PC-9 (cell line): ENCODE data around the gene IFNAR1. TPM values are rescaled to one million over a fixed set of nuclear protein-coding genes. Genes with fewer than 3 reads are reported as not detected.

Source experiments
- Bru-seq: library from RNA; stranded (reverse); fragments of 400-500 nt; gene quantifications from one replicate; lab custom pipeline; 2021; lab: Mats Ljungman, UMichigan
- BruChase-seq, 2 experiments: library from RNA; stranded (reverse); fragments of 400-500 nt; gene quantifications; one replicate each; lab custom pipeline; 2021; lab: Mats Ljungman, UMichigan
- BruUV-seq: library from RNA; stranded (reverse); fragments of 400-500 nt; replicated peaks from 2 replicates; lab custom pipeline; 2021; lab: Mats Ljungman, UMichigan
- CTCF ChIA-PET: fragments of 300-600 bp; sonication (Branson Sonifier 250); formaldehyde crosslinking; loops from one replicate; lab custom pipeline; 2022; ENCODE audit warnings: antibody characterized with exemption; lab: Charles Lee
- POLR2A ChIA-PET: fragments of 300-600 bp; sonication (Branson Sonifier 250); formaldehyde crosslinking; loops from one replicate; lab custom pipeline; 2022; ENCODE audit warnings: antibody characterized with exemption; ENCODE audit not compliant: unreplicated experiment; lab: Charles Lee
- DNase-seq, 2 experiments: peaks; one replicate each; pipeline versions ENCODE4 v3.0.0 to v3.0.0-alpha.2; 2015 to 2022; ENCODE audit warnings: mixed read lengths in 1 of 2
- H2AFZ ChIP-seq: fragments of 200-600 bp; sonication (generic); 2 replicates; pipeline ENCODE4 v1.8.1; 2017; ENCODE audit warnings: antibody characterized with exemption
- H3F3A ChIP-seq: fragments of 200-600 bp; sonication (generic); 2 replicates; pipeline ENCODE4 v1.8.1; 2017; ENCODE audit warnings: antibody characterized with exemption, mild to moderate bottlenecking, low read depth; ENCODE audit not compliant: insufficient read depth
- H3K27ac ChIP-seq: fragments of 200-600 bp; sonication (generic); 2 replicates; pipeline ENCODE4 v1.6.1; 2016; ENCODE audit warnings: mixed run types
- H3K27me3 ChIP-seq: fragments of 200-600 bp; sonication (generic); 2 replicates; pipeline ENCODE4 v1.6.1; 2016; ENCODE audit warnings: low read depth, mixed run types; ENCODE audit not compliant: insufficient read depth
- H3K36me3 ChIP-seq: fragments of 200-600 bp; sonication (generic); 2 replicates; pipeline ENCODE4 v1.6.1; 2016; ENCODE audit warnings: low read depth, mixed run types
- H3K4me1 ChIP-seq: fragments of 200-600 bp; sonication (generic); replicated peaks from 2 replicates; pipeline ENCODE4 v1.6.1; 2016; ENCODE audit warnings: mixed run types; ENCODE audit not compliant: insufficient read depth
- H3K4me2 ChIP-seq: fragments of 200-600 bp; sonication (generic); 2 replicates; pipeline ENCODE4 v1.6.1; 2017; ENCODE audit warnings: mixed run types
- H3K4me3 ChIP-seq: fragments of 200-600 bp; sonication (generic); 2 replicates; pipeline ENCODE4 v1.6.1; 2016; ENCODE audit warnings: mixed run types
- H3K79me2 ChIP-seq: fragments of 200-600 bp; sonication (generic); 2 replicates; pipeline ENCODE4 v1.6.1; 2017; ENCODE audit warnings: low read depth, mixed run types
- H3K9me2 ChIP-seq: fragments of 200-600 bp; sonication (generic); 2 replicates; pipeline ENCODE4 v1.8.1; 2017; ENCODE audit warnings: mild to moderate bottlenecking; ENCODE audit not compliant: insufficient read depth
- H3K9me3 ChIP-seq: fragments of 200-600 bp; sonication (generic); 2 replicates; pipeline ENCODE4 v1.8.1; 2016; ENCODE audit warnings: low read depth; ENCODE audit not compliant: insufficient read depth
- H4K20me1 ChIP-seq: fragments of 200-600 bp; sonication (generic); 2 replicates; pipeline ENCODE4 v1.8.1; 2017; ENCODE audit not compliant: insufficient read depth
- CTCF ChIP-seq: fragments of 200-600 bp; sonication (generic); conservative IDR thresholded peaks from 2 replicates; pipeline ENCODE4 v1.6.1; 2017; ENCODE audit warnings: mixed run types, antibody characterized with exemption, mild to moderate bottlenecking, moderate library complexity
- EZH2 ChIP-seq: fragments of 200-600 bp; sonication (generic); IDR thresholded peaks from 2 replicates; pipeline ENCODE4 v1.8.0; 2017; ENCODE audit warnings: antibody characterized with exemption, low read depth
- intact Hi-C: fragments of 100-400 bp; cut with micrococcal nuclease; formaldehyde crosslinking; loops from one replicate; pipeline ENCODE4 v1.10.0; 2022; ENCODE audit not compliant: unreplicated experiment
- long read RNA-seq: library from polyadenylated mRNA; stranded (forward); transcript quantifications from one replicate; pipeline ENCODE4 v2.0.0, GENCODE V29; 2022
- total RNA-seq: library from RNA; stranded (reverse); gene quantifications from 2 replicates; pipeline ENCODE4 v1.2.3, GENCODE V29; 2021

IFNAR1 gene
- total RNA-seq (24.2 and 25.5 TPM in 2 replicates), Bru-seq, nascent RNA (percentile 67 among the genes with signal in this experiment), BruChase-seq, experiment 1, labeled RNA remaining after a 2-hour chase (percentile 69 among the genes with signal in this experiment), BruChase-seq, experiment 2, labeled RNA remaining after a 6-hour chase (percentile 83 among the genes with signal in this experiment)
- long read RNA-seq, full-length matches to known transcripts: 45 of 60 reads
- long read RNA-seq, partial matches to known transcripts: 3 of 60 reads
- long read RNA-seq, other reads (novel, unspliced or antisense): 12 of 60 reads

DNA sequence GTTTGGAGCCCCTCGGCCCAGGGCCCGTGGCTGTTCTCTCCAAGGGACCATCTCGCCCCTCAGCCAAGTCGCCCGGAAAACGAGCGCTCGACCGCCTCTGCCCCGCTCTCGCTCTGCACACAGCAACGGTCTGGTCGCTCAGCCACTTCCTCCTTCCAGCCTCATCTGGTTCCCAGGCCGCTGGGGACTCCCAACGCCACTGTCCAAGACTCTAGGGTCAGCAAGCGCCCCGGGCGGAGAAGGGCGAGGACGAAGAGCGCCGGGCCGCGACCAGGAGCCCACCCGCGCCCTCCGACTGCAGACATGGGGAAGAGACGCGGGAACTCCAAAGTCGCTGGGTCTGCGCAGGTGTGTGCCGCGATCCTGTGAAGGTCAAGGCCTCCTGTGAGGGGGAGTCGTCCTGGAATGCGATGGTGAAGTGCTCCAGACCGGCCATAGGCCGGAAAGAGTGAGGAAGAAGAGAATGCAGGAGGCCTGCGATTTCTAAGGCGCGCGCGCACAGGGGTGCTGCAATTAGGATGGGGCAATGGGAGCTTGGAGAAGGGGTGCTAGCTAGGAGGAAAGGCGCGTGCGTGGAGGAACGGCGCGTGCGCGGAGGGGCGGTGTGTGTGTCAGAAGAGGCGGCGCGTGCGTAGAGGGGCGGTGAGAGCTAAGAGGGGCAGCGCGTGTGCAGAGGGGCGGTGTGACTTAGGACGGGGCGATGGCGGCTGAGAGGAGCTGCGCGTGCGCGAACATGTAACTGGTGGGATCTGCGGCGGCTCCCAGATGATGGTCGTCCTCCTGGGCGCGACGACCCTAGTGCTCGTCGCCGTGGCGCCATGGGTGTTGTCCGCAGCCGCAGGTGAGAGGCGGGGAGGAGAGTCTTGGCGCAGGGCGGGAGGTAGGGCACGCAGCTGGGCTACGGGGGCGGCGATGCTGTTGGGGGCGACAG, at the start of gene IFNAR1:
IFNAR1 (plus strand) TSS at position 680 of the 931 bp plus-strand sequence; CDS start at position 766, 86 bp downstream.
- TSS peak; percentile 97 for BruUV-seq
- ChIA-PET POLR2A (interaction anchor here (0.6 to 0.7 kb wide), 7 partner anchors 16 to 1664 kb away, joined by 3 to 11 read pairs (median 6); no protein-coding TSS in a partner anchor), CTCF (interaction anchor here (0.6 to 0.7 kb wide), 5 partner anchors 49 to 700 kb away, joined by 3 to 6 read pairs (median 3); no protein-coding TSS in a partner anchor)
- intact Hi-C loops: loop anchor here (5.0 kb wide), 1 partner anchor 57 kb away; the partner anchor contains the start of gene IL10RB
- Histone ChIP-seq H3K27ac (peak within 1 kb of the TSS; percentile 78), H3K4me3 (peak within 1 kb of the TSS; percentile 97), H3K4me1 (peaks cover 10% of the 10 kb centered on the region; the same call in 1 of the 2 replicates), H3F3A (no peaks in the 10 kb centered on the region), H3K4me2 (peak within 1 kb of the TSS; percentile 80), H3K9me2 (no peaks in the 10 kb centered on the region), H3K27me3 (no peaks in the 10 kb centered on the region), H3K9me3 (no peaks in the 10 kb centered on the region), H2AFZ (peak within 1 kb of the TSS; percentile 99), H3K79me2 (peaks cover 43% of the 10 kb centered on the region), H4K20me1 (no peaks in the 10 kb centered on the region), H3K36me3 (no peaks in the 10 kb centered on the region)
- peak; percentile 80 to 92 for DNase-seq
- no peak for TF ChIP-seq EZH2
- TF ChIP-seq CTCF: no peak

- ChIA-PET CTCF (no interaction called here), POLR2A (no interaction called here)
- H4K20me1 ChIP-seq: no peaks in the 10 kb centered on the region
Observed at GRCh38 chr21:33278721-33279120, 46.0 kb upstream of the IFNAR1 start.

More at GRCh38 chr21:33278721-33279120, 46.0 kb upstream of the IFNAR1 start:
- H3K9me3 ChIP-seq: no peaks in the 10 kb centered on the region
- no peak for DNase-seq
- H3K4me2 ChIP-seq: no peak overlapping the region
- H3K36me3 ChIP-seq: peaks cover 6% of the 10 kb centered on the region; the same call in 1 of the 2 replicates
- no peaks in the 10 kb centered on the region for H3K79me2 ChIP-seq
- intact Hi-C loops: no loop called here
- H3F3A ChIP-seq: no peaks in the 10 kb centered on the region
- H3K27ac ChIP-seq: no peak overlapping the region
- no peak overlapping the region for H3K4me3 ChIP-seq
- TF ChIP-seq EZH2 (no peak), CTCF (no peak)
- no peak overlapping the region for H2AFZ ChIP-seq
- no peaks in the 10 kb centered on the region for H3K4me1 ChIP-seq
- no peaks in the 10 kb centered on the region for H3K9me2 ChIP-seq
- H3K27me3 ChIP-seq: no peaks in the 10 kb centered on the region
- BruUV-seq: no TSS peak
